SH-SY5Y (cell line): ENCODE results near the gene IDI1.

Experiments
- GATA2 ChIP-seq: IDR thresholded peaks from 2 replicates; pipeline ENCODE4 v1.6.1; 2011; ENCODE audit warnings: mild to moderate bottlenecking, low read depth, low read length
- GATA3 ChIP-seq: IDR thresholded peaks from 2 replicates; pipeline ENCODE4 v1.6.1; 2011; ENCODE audit warnings: low read depth, mild to moderate bottlenecking, low read length, moderate library complexity

IDI1 gene

DNA sequence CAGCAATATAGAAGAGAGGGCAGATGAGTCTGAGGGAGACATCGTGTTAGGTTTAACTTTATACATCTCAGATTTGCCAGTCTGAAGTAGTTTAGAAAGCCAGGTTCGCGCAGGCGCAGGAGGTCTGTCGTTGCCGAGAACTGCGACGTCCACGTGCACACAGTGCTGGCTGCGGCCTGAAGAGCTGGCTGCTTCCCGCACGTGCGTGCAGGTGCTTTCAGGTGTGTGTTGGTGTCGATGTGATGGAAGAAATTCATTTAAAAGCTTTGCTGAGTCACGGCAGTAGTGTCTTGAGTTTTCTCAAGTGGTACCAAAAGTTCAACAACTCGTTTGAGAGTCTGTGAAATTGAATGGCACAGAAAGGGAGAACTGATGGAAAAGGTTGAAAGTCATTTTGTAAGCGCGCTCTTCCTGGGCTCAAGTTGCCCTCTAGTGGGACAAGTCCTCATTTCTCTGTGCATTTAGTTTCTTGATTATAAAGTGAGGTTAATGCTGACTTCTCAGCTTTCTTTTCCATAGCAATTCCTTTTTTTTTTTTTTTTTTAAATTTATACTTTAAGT lies 25.9 kb upstream of the IDI1 start:
- TF ChIP-seq GATA3 (no peak), GATA2 (no peak)

DNA sequence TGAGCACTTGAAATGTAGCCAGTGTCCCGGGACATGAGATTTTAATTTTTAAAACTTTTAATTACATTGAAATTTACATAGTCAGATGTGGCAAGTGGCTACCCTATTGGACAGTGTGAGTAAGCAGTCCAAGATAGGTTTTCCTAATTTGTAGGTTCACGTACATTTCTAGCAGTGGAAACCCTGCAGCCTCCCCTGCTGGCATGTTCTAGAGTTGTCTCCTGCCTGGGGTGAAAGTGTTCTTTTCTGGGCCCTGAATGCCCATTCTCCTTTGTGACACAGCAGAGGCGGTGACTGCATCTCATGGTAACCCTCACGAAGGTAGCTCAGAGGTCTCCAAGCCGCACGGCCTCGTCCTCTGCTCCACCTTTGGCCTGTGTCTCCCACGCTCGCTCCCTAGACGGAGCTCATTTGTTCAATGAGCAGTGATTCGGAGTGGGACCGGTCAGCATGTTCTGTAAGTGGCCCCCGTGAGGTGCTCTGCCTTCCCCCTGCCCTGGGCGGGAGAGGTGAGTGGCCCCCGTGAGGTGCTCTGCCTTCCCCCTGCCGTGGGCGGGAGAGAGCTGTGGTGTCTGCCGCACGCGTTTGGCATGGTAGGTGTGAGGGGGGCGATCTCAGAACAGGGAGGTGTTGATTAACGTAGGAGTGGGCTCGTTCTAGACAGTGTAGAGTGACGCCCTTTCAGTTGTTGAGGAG lies 25.3 kb upstream of the IDI1 start:
- TF ChIP-seq GATA2: no peak
- no peak for TF ChIP-seq GATA3

DNA sequence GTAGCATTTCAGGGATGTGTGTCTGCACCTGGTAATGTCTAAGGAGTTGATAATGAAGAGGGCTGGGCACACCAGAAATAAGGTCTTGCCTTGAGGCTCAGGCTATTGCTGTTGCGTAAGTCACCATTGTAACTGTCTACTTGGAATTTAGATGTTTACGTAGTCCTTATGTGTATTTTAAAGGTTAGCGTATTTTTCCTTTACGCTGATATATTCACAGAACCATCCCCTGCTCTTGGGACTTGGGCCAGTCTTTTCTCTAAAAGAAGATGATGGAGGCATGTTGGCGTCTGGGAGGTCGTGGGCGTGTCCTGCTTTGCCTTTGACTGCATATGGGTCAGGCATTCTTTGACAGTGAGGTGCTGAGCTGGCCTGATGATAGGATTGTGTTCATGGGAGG lies 22.0 kb upstream of the IDI1 start:
- TF ChIP-seq GATA3: no peak
- no peak for TF ChIP-seq GATA2

DNA sequence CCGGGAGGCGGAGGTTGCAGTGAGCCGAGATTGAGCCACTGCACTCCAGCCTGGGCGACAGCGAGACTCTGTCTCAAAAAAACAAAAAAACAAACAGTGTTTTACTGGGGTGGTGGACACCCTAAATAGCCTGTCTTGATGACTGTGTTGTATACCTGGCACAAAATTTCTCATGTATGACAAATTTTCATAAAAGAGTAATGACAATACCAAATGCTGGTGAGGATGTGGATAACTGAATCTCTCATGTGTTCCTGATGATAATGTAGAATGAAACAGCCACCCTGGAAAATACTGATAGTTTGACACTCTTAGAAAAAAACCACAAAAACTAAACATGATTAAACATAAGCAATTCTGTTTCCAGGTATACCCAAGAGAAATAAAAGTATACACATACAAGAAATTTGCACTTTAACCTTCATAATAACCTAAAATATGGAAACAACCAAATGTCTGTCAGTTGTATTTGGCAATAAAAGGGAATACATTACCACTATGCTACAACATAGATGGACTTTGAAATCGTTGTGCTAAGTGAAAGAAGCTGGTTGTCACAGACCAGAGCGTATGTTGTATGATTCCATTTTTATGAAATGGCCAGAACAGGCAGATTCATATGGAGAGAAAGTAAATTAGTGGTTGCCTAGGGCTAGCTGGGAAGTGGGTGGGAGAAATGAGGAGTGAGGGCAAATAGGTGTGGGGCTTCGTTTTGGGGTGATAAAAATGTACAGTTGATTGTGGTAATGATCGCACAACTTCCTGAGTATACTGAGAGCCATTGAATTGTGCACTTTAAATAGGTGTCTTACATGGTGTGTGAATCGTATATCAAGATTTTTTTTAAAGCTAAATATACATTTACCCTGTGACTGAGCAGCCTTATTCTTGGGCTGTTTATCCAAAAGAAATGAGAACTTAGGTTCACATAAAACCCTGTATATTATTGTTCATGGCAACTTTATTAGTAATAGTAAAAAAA lies 19.8 kb upstream of the IDI1 start:
- TF ChIP-seq GATA2 (no peak), GATA3 (no peak)

DNA sequence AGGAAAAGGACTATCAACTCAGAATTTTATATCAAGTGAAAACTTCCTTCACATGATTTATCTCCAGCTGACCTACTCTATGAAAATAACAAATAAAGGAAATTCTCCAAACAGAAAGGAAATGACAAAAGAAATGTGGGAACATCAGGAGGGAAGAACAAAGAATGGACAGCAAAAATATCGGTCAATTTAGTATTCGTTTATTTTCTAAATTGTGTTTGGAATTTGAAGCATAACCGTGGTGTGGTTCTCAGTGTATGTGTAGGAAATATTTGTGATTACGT lies 16.0 kb upstream of the IDI1 start:
- TF ChIP-seq GATA2 (no peak), GATA3 (no peak)

DNA sequence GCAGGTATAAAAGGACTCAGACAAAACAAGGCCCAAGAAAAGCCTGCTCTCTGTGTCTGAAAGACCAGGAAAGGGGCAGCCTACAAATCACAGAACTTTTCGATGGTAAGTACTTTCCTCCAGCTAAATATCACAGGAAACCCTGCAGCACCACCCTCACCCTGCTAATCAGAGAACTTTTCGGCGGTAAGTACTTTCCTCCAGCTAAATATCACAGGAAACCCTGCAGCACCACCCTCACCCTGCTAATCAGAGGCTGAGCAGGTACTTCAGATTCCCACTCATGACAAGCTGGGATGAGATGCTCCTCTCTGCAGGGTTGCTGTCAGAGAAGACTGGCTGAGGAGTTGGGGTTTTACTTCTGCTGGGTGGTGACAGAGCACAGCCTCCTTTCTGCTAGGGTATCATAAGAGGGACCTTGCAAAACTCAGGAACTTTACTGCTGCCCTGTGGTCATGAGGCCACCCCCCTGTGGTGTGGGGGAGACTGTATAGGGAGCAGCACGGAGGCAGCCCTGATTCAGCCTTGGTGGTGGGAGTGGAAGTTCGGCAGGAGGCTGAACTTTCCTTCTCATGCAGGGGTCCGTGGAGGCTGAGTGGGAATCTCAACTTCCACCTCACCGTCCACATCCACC lies 14.4 kb upstream of the IDI1 start:
- TF ChIP-seq GATA2 (no peak), GATA3 (no peak)

DNA sequence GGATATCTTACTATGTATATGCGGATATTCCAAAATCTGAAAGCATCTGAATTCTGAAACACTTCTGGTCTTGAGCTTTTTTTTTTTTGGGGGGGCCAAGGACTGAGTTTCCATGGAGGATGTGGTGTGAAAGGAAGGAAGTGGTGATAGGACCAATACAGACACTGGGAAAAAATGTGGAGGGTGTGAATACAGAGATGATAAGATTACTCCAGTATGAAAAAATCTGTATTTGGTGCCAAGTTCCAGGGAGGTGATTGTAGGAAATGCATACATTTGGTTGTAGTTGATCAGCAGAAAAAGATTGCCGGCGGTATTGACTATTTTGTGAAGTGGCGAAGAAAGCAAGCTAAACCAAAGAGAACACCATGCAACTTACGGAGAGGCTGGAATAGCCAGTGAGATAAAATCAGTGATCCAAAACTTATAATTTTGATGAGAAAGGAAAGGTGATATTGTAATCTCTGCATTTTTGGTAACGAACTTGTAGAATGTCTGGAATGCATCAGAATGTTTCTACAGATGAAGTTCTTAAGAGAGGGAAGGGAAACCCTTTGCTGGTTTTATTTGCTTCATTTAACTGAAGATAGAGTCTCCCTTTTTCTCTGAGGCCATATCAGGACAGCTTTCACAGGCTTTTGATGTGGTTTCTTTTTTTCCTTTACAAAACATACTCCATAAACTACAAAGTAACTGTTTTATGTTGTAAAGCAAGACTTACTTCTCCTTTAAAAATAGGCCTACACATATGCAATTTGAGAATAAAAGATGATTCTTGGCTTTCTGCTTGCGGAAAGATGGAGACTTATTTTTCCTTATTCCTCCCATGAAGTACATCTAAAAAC lies 13.2 kb upstream of the IDI1 start:
- TF ChIP-seq GATA3 (no peak), GATA2 (no peak)

DNA sequence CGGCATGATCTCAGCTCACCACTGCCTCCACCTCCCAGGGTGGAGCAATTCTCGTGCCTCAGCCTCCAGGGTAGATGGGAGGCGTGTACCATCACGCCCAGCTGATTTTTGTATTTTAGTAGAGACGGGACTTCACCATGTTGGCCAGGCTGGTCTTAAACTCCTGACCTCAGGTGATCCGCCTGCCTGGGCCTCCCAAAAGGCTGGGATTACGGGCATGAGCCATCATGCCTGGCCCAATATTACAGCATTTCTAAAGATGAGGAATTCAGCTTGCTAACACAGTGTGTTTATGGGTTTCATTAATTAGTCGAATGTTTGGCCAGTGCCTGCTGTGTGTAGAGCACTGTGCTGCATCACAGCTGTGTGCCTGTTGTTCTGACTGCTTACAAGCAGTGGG lies 11.0 kb upstream of the IDI1 start:
- TF ChIP-seq GATA2 (no peak), GATA3 (no peak)

DNA sequence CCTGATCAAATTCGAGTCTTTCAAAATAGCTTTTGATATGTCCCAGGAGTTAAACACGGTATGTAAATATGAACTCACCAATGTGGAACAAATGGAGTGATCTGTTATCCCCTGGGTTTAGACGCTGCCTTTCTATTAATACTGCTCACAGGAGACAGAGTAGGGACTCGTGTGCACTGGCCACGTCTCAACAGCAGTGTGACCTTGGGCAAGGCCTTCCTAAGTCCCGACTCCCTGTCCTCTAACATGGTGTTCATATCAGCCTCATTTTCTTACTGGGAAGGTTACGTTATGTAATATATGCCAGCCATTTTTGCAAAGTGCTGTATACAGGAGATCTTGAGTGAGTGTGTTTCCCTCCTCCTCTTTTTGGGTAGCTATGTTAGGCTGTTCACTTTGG lies 9.1 kb upstream of the IDI1 start:
- TF ChIP-seq GATA2 (no peak), GATA3 (no peak)

DNA sequence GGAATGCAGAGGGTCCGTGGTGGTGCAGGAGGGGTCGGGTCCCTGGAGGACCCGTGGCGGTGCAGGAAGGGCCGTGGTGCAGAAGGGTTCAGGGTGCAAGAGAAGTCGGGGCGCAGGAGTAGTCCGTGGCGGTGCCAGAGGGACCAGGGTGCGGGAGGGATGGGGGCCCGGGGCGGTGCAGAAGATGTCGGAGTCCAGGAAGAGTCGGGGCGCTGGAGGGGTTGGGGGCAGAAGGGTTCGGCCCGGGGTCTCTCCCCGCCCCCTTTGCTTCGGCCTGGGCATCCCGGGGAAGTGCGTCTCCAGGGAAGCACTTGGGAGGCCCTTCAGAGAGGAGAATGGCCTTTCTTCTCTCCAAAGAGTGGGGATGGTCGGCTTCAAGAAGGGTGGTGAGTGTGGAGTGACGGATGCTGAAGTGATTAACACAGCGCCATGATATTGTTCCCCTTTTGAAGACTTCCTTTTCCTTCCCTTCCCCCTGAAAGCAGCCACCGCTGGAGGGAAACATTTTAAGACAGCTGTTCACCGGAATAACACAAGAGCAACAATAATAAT lies 8.3 kb upstream of the IDI1 start:
- TF ChIP-seq GATA3 (no peak), GATA2 (no peak)

DNA sequence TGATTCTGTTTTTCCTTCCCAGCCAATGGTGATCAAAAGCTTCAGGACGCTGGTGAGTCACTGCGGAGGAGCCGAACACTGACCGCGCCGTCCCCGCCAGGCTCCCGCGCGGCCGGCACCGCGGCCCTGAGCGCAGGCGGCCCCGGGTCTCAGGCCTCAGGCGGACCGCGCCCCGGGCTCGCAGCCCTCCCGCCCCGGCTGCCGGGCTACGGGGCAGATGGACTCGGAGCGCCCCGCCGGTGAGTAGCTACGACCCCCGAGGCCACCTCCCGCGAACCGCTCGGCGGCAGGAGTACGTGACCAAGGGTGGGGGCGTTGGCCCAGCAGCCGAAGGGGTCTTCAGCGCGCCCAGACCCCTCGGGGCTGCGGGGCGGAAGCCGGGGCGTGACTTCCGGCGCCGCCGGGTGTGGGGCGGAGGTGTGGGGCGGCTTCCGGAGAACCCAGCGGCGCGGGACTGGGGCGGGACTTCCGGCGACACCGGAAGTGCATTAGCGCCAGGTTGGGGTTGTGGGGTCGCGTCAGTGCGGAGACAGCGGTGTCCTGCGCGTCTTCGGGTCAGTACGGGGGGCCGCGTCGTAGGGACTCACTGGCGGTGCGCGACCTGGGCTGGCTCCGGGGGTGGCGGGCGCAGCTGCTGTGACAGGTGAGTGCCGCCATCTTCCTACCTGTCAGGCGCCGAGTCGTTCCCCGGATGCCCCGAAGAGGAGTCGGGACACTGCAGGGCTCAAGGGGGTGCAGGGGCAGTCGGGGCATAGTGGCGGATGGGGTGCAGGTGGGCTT lies 7.6 kb upstream of the IDI1 start, which contains the start of gene WDR37:
Gene WDR37, plus strand, starts transcription at position 60 of the 780 bp plus-strand sequence. CDS start 15,771 bp downstream, outside the sequence.
- TF ChIP-seq GATA3 (no peak), GATA2 (no peak)

DNA sequence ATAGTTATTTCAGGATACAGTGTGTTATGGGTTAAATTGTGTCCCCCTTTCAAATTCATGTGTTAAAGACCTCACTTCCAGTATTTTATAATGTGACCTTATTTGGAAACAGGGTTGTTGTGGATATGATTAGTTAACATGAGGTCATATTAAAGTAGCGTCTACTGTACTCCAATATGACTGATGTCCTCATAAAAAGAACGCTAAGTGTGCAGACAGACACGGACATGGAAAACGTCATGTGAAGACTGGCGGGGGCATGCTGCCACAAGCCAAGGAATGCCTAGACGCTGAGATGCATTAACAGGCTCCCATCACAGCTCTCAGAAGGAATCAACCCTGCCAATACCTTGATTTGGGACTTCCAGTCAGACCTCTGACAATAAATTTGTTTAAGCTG lies 5.8 kb upstream of the IDI1 start:
- no peak for TF ChIP-seq GATA2
- no peak for TF ChIP-seq GATA3
